HepG2 (cell line): ENCODE data around the gene AKT3. TPM values are rescaled to one million over a fixed set of nuclear protein-coding genes. Genes with fewer than 3 reads are reported as not detected.

Source experiments
- ATAC-seq: fragments of 200-7000 bp; cut with Tn5 transposase; 3 replicates; pipeline ENCODE4 v1.9.1; 2020; ENCODE audit warnings: mild to moderate bottlenecking, moderate library complexity
- BruUV-seq: library from RNA; stranded (reverse); fragments of 400-500 nt; replicated peaks from 2 replicates; lab custom pipeline; 2021; lab: Mats Ljungman, UMichigan
- CTCF ChIA-PET: fragments of 300-600 bp; formaldehyde crosslinking; extraction: SDS; loops from one replicate; lab custom pipeline; 2021; ENCODE audit warnings: low total read pairs, inconsistent platforms, low intra/inter-chr PET ratio; lab: Yijun Ruan, JAX
- POLR2A ChIA-PET: fragments of 350-600 bp; sonication (Branson Sonifier 250); formaldehyde crosslinking; loops from one replicate; lab custom pipeline; 2020; ENCODE audit warnings: antibody characterized with exemption, inconsistent platforms; lab: Yijun Ruan, JAX
- DNase-seq: peaks from one replicate; pipeline ENCODE4 v3.0.0-alpha.2; 2015; ENCODE audit warnings: low spot score
- FAIRE-seq: peaks from 3 replicates; lab custom pipeline; 2011; peaks lifted over from hg19 to GRCh38; lab: Jason Lieb, UNC
- H2AFZ ChIP-seq: one replicate; pipeline ENCODE4 v1.6.1; 2011; ENCODE audit warnings: low read length, inconsistent platforms
- H3K27ac ChIP-seq: fragments of 300-600 bp; 3 replicates; pipeline ENCODE4 v1.8.0; 2011; ENCODE audit warnings: mixed run types, mild to moderate bottlenecking, mixed read lengths, low read length, inconsistent platforms; ENCODE audit not compliant: insufficient read depth; ENCODE audit errors: extremely low read length
- H3K27me3 ChIP-seq, 2 experiments: fragments of 200-600 bp in 1 of 2; 2 replicates in 1 of 2; 3 replicates in 1 of 2; pipeline versions ENCODE4 v1.6.0 to v1.8.0; 2011; ENCODE audit warnings: low read length in 2 of 2, mild to moderate bottlenecking in 2 of 2, moderate library complexity in 2 of 2, inconsistent platforms in 1 of 2; ENCODE audit not compliant: insufficient read depth in 2 of 2, control insufficient read depth in 1 of 2
- H3K36me3 ChIP-seq, 2 experiments: fragments of 200-600 bp in 1 of 2; replicated peaks in 1 of 2; 2 replicates in 1 of 2; 3 replicates in 1 of 2; pipeline versions ENCODE4 v1.5.1 to v1.8.0; 2011; ENCODE audit warnings: low read length in 2 of 2, inconsistent platforms in 1 of 2; ENCODE audit not compliant: insufficient read depth in 2 of 2, control insufficient read depth in 1 of 2
- H3K4me1 ChIP-seq: 2 replicates; pipeline ENCODE4 v1.5.1; 2012; ENCODE audit warnings: low read length, inconsistent platforms; ENCODE audit not compliant: insufficient read depth
- H3K4me2 ChIP-seq: 2 replicates; pipeline ENCODE4 v1.6.0; 2011; ENCODE audit warnings: low read depth, low read length, inconsistent platforms
- H3K4me3 ChIP-seq, 3 experiments: fragments of 200-600 bp in 1 of 3; sonication (generic), shearing (Covaris generic) in 1 of 3; replicated peaks in 1 of 3; 2 replicates each; pipeline ENCODE4 v1.5.1; 2011 to 2016; ENCODE audit warnings: low read length in 3 of 3, inconsistent platforms in 2 of 3, low read depth in 2 of 3, mild to moderate bottlenecking in 2 of 3, control low read depth in 1 of 3, mixed read lengths in 1 of 3; ENCODE audit not compliant: insufficient read depth in 1 of 3
- H3K79me2 ChIP-seq: one replicate; pipeline ENCODE4 v1.6.1; 2011; ENCODE audit warnings: low read length, inconsistent platforms; ENCODE audit not compliant: insufficient read depth
- H3K9ac ChIP-seq: 2 replicates; pipeline ENCODE4 v1.6.0; 2011; ENCODE audit warnings: mild to moderate bottlenecking, low read depth, low read length, inconsistent platforms; ENCODE audit not compliant: insufficient read depth
- H3K9me3 ChIP-seq: 2 replicates; pipeline ENCODE4 v1.5.1; 2012; ENCODE audit warnings: mild to moderate bottlenecking, low read length
- H4K20me1 ChIP-seq: 2 replicates; pipeline ENCODE4 v1.6.0; 2011; ENCODE audit warnings: inconsistent platforms, mild to moderate bottlenecking, low read length, moderate library complexity; ENCODE audit not compliant: insufficient read depth
- AKNA ChIP-seq: sonication (generic); formaldehyde crosslinking; IDR thresholded peaks from 2 replicates; pipeline ENCODE4 v1.4.0; 2020; ENCODE audit warnings: missing genetic modification reagents, borderline replicate concordance
- BORCS8-MEF2B ChIP-seq: sonication (generic); formaldehyde crosslinking; IDR thresholded peaks from 2 replicates; pipeline ENCODE4 v1.8.0; 2022; ENCODE audit warnings: mild to moderate bottlenecking, missing genetic modification reagents
- ERF ChIP-seq: IDR thresholded peaks from 2 replicates; pipeline ENCODE4 v1.6.1; 2018; ENCODE audit warnings: missing biosample characterization, missing genetic modification reagents
- ETV5 ChIP-seq: IDR thresholded peaks from 2 replicates; pipeline ENCODE4 v1.6.1; 2018; ENCODE audit warnings: missing biosample characterization, missing genetic modification reagents, inconsistent platforms, borderline replicate concordance
- GTF2F1 ChIP-seq: fragments of 150-350 bp; IDR thresholded peaks from 2 replicates; pipeline ENCODE4 v1.6.1; 2014; ENCODE audit warnings: low read length
- MXD4 ChIP-seq: IDR thresholded peaks from 2 replicates; pipeline ENCODE4 v1.6.1; 2016; ENCODE audit warnings: mild to moderate bottlenecking, missing biosample characterization, missing genetic modification reagents
- NR2C2 ChIP-seq: sonication (generic); formaldehyde crosslinking; IDR thresholded peaks from 2 replicates; pipeline ENCODE4 v1.4.0; 2020; ENCODE audit warnings: missing genetic modification reagents, mild to moderate bottlenecking, moderate library complexity, borderline replicate concordance
- POLR2A ChIP-seq, 2 experiments: IDR thresholded peaks; 2 replicates each; pipeline ENCODE4 v1.6.1; 2011; ENCODE audit warnings: low read depth in 2 of 2, low read length in 2 of 2, mild to moderate bottlenecking in 1 of 2, moderate library complexity in 1 of 2; ENCODE audit not compliant: insufficient read depth in 1 of 2
- POLR2AphosphoS5 ChIP-seq: IDR thresholded peaks from 2 replicates; pipeline ENCODE4 v1.6.1; 2012; ENCODE audit warnings: low read depth, low read length
- RAD21 ChIP-seq: fragments of 450-650 bp; formaldehyde crosslinking; IDR thresholded peaks from 2 replicates; pipeline ENCODE4 v1.5.0; 2020; ENCODE audit warnings: mild to moderate bottlenecking
- RORA ChIP-seq: sonication (generic); formaldehyde crosslinking; IDR thresholded peaks from 2 replicates; pipeline ENCODE4 v1.5.0; 2020; ENCODE audit warnings: mild to moderate bottlenecking, missing genetic modification reagents, moderate library complexity
- SOX5 ChIP-seq: IDR thresholded peaks from 2 replicates; pipeline ENCODE4 v1.6.1; 2016; ENCODE audit warnings: borderline replicate concordance
- UBTF ChIP-seq: sonication (generic); formaldehyde crosslinking; IDR thresholded peaks from 2 replicates; pipeline ENCODE4 v1.4.0; 2020; ENCODE audit warnings: mild to moderate bottlenecking, missing genetic modification reagents
- WGBS: methylation state at CpG from one replicate; pipeline ENCODE4 v1.1.6; 2017; ENCODE audit warnings: low lambda C conversion rate; 5-methylcytosine and 5-hydroxymethylcytosine counted together
- in situ Hi-C: cut with HindIII; loops from 2 replicates; pipeline ENCODE4 v1.10.0; 2017; ENCODE audit warnings: low pct_unique_long_range_greater_than_20kb; ENCODE audit not compliant: extremely low pct_ligation_motif_present
- intact Hi-C: fragments of 100-400 bp; cut with micrococcal nuclease; formaldehyde crosslinking; loops from one replicate; pipeline ENCODE4 v1.10.0; 2022; ENCODE audit not compliant: unreplicated experiment
- polyA plus RNA-seq, 8 experiments: library from polyadenylated mRNA; depleted of rRNA in 3 of 8; stranded (reverse) in 7 of 8; unstranded in 1 of 8; fragments of >200 nt; fragmentation: Illumina TruSeq in 4 of 8; extraction: Trizol in 4 of 8; gene quantifications; 2 replicates each; pipeline versions ENCODE4 v1.2.1 to v1.2.3, GENCODE V29; 2011 to 2016; ENCODE audit warnings: low read depth in 4 of 8, missing spikeins in 1 of 8, mixed read lengths in 1 of 8; ENCODE audit not compliant: insufficient read depth in 1 of 8
- total RNA-seq, 5 experiments: library from RNA; depleted of rRNA; stranded (reverse); fragments of >200 nt; fragmentation: Illumina TruSeq; extraction: Trizol; gene quantifications; 2 replicates each; pipeline ENCODE4 v1.2.3, GENCODE V29; 2016; ENCODE audit warnings: low read depth in 1 of 5

The AKT3 gene
- total and polyA plus RNA-seq, 2 of the 13 experiments (the other 11 are each of a cell fraction or from before 2014, with no cell fraction given), result 0.07 TPM

GRCh38 chr1:243837907-243838535 is 12.0 kb downstream of the AKT3 start:
- Histone ChIP-seq H3K79me2 (no peaks in the 10 kb centered on the region), H3K36me3 (no peaks in the 10 kb centered on the region), H3K4me1 (no peaks in the 10 kb centered on the region), H4K20me1 (no peaks in the 10 kb centered on the region), H3K4me2 (no peak overlapping the region)
- in situ Hi-C loops, result no loop called here
- no peak for TF ChIP-seq NR2C2 (CRISPR knock-in tag)
- TF ChIP-seq GTF2F1, result no peak
- TF ChIP-seq RAD21, result no peak
- TF ChIP-seq, all 625 proteins: peak for 0
- no peak overlapping the region for H2AFZ ChIP-seq
- BruUV-seq, result no TSS peak
- no peak for DNase-seq
- FAIRE-seq, result no peak
- H3K9me3 ChIP-seq, result no peaks in the 10 kb centered on the region
- no peak for ATAC-seq
- no peak overlapping the region for H3K9ac ChIP-seq
- no peaks in the 10 kb centered on the region for H3K27me3 ChIP-seq
- intact Hi-C loops, result no loop called here
- POLR2A ChIA-PET, result no interaction called here
- CTCF ChIA-PET, result no interaction called here
- H3K27ac ChIP-seq, result no peak overlapping the region
- H3K4me3 ChIP-seq, result no peak overlapping the region
- WGBS, result 3% methylated on average over 1 of the region's 1 CpG

- Histone ChIP-seq H3K9me3 (no peaks in the 10 kb centered on the region), H3K4me3 (no peak overlapping the region), H3K79me2 (no peaks in the 10 kb centered on the region), H3K4me2 (no peak overlapping the region), H3K36me3 (no peaks in the 10 kb centered on the region), H3K4me1 (no peaks in the 10 kb centered on the region), H2AFZ (no peak overlapping the region), H4K20me1 (no peaks in the 10 kb centered on the region), H3K9ac (no peak overlapping the region), H3K27me3 (no peaks in the 10 kb centered on the region), H3K27ac (no peak overlapping the region)
- 48% methylated on average over 4 of the region's 4 CpGs for WGBS
- BruUV-seq, result no TSS peak
- ChIA-PET CTCF (no interaction called here), POLR2A (no interaction called here)
- FAIRE-seq (no peak), DNase-seq (no peak), ATAC-seq (no peak)
- intact Hi-C loops, result no loop called here
- in situ Hi-C loops, result no loop called here
- TF ChIP-seq POLR2AphosphoS5 (no peak), BORCS8-MEF2B (no peak), UBTF (CRISPR knock-in tag) (no peak), AKNA (CRISPR knock-in tag) (no peak), RORA (CRISPR knock-in tag) (no peak), POLR2A (IDR thresholded peaks at IDR 0.05; ENCODE audit: insufficient read depth in 1 of 2, low read depth in 2 of 2, low read length in 2 of 2) (no peak), ETV5 (CRISPR knock-in tag) (no peak), MXD4 (CRISPR knock-in tag) (no peak), ERF (CRISPR knock-in tag) (no peak), SOX5 (CRISPR knock-in tag) (no peak)
These were observed 15.9 kb downstream of the AKT3 start for GRCh38 chr1:243834130-243834529.
